Measurements from ENCODE around the gene HMGN1.

Gene HMGN1

GRCh38 chr21:39327727-39328126 is 21.2 kb downstream of the HMGN1 start:
- no peak for DNase-seq

GRCh38 chr21:39326607-39327307 is 22.1 kb downstream of the HMGN1 start:
- DNase-seq: no peak

- no peak for DNase-seq
These were observed 23.4 kb downstream of the HMGN1 start for GRCh38 chr21:39325458-39325857.

- no peak for DNase-seq
These were observed 27.5 kb downstream of the HMGN1 start for GRCh38 chr21:39321424-39321823.

- DNase-seq: no peak
These were observed 29.0 kb downstream of the HMGN1 start for GRCh38 chr21:39319814-39320332.

- DNase-seq: no peak
These were observed 29.6 kb downstream of the HMGN1 start for GRCh38 chr21:39319251-39319756.

- DNase-seq: no peak
These were observed 30.6 kb downstream of the HMGN1 start for GRCh38 chr21:39318091-39318959.

GRCh38 chr21:39317134-39318090 is 31.5 kb downstream of the HMGN1 start:
- DNase-seq: peak in 1 of 2 donors; percentile 24

- no peak for DNase-seq
These were observed 32.2 kb downstream of the HMGN1 start for GRCh38 chr21:39316729-39317128.

GRCh38 chr21:39315603-39316445 is 33.1 kb downstream of the HMGN1 start:
- DNase-seq: peak in 1 of 2 donors; percentile 46

- peak; percentile 25 to 57 for DNase-seq
These were observed 34.5 kb downstream of the HMGN1 start for GRCh38 chr21:39314143-39315027.

GRCh38 chr21:39313571-39314142 is 35.2 kb downstream of the HMGN1 start, which contains the start of gene BRWD1:
BRWD1 (minus strand) TSS chr21:39313632; CDS start chr21:39313491, 141 bp downstream.
- DNase-seq: peak; percentile 78 to 87

- DNase-seq: peak in 1 of 2 donors; percentile 6
These were observed 35.8 kb downstream of the HMGN1 start for GRCh38 chr21:39313042-39313570.

- DNase-seq: peak; percentile 91 to 95
These were observed 36.5 kb downstream of the HMGN1 start for GRCh38 chr21:39312112-39313041.

GRCh38 chr21:39311164-39311563 is 37.7 kb downstream of the HMGN1 start:
- no peak for DNase-seq

GRCh38 chr21:39307466-39307865 is 41.4 kb downstream of the HMGN1 start:
- no peak for DNase-seq

- no peak for DNase-seq
These were observed 48.3 kb downstream of the HMGN1 start for GRCh38 chr21:39300587-39300986.

- DNase-seq: no peak
These were observed 52.0 kb downstream of the HMGN1 start for GRCh38 chr21:39296891-39297290.

All from CD4-positive, alpha-beta T cell treated with Interferon alpha-2 for 1 hour (primary cell).